HG02852 (cell line): Measurements from ENCODE around the gene C2orf42.
"Not testable (repeated sequence)": the region's sequence is repeated elsewhere in the genome, so short reads cannot be mapped to it uniquely, and the experiment has no call there.

Source experiments
- ATAC-seq: cut with Tn5 transposase; IDR thresholded peaks from one replicate; pipeline ENCODE4 v1.9.1; 2021; ENCODE audit warnings: mild to moderate bottlenecking, moderate library complexity; ENCODE audit not compliant: unreplicated experiment

C2orf42 gene

DNA sequence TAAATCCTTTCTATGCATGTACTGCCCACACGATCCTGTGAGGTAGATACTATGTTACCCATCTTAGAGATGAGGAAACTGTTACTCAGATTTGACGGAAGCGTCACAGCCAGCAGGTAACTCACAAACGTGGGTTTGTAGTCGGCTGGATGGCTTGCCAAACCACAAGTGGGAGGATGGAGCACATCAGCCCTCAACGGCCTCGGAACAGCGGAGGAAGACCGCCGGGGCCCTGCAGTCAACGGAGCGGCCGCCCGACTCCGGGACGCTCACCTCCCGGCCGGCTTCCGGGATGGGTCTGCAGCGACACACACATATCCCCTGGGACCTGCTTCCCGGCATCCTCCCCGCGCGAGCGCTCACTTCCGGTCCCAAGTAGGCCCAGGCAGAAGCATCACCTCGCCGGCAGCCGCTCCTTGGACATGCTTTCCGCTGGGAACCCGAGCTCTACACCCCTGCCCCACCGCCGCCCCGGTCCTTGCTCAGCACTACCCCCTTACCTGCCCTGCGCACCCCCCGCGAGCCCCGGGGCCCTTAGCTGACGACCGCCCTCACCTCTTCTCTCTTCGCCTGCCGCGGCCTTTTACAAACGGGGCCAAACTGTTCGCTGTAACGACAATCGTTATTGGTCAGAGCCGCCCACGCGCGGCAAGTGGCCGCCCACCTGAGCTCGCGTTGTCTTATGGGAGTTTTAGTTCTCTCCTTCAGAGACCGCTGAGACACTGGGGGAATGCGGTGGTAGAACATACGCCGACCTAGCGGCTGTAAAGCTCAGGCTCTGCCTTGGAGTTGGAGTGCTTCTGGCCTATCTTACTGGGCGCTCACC, at the start of gene C2orf42:
TSS of gene C2orf42 (minus strand) at position 602 of the 826 bp plus-strand sequence. CDS start 9,034 bp downstream, outside the sequence.
- ATAC-seq = peak; percentile 82

DNA sequence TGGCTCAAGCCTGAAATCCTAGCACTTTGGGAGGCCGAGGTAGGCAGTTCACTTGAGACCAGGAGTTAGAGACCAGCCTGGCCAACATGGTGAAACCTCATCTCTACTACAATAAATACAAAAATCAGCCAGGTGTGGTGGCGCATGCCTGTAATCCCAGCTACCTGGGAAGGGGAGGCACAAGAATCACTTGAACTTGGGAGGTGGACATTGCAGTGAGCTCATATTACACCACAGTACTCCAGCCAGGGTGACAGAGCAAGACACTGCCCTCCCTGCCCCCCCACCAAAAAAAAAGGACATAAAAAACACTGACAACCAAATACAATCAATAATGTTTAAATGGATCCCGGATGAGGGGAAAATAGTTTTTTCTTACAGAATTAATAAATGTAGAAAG, 49.8 kb upstream of the C2orf42 start:
- ATAC-seq = no peak

DNA sequence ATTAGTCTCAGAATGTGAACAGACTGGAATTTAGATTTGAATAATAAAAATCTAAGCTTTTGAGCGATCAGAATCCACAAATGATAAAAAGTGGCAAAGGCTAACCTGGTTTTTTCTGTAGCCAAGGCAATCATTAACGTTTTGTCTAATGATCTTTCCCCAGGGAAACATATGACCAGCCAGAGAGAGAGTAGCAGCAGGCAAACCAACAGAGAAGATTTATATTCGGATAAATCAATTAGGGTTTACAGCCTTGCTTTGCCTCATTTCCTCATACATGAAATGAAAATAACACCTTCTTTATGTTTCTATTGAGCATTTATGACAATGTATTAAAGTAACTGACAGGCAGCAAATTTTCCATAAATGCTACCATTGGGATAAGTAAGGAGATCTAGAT, 43.1 kb upstream of the C2orf42 start:
- ATAC-seq = no peak

DNA sequence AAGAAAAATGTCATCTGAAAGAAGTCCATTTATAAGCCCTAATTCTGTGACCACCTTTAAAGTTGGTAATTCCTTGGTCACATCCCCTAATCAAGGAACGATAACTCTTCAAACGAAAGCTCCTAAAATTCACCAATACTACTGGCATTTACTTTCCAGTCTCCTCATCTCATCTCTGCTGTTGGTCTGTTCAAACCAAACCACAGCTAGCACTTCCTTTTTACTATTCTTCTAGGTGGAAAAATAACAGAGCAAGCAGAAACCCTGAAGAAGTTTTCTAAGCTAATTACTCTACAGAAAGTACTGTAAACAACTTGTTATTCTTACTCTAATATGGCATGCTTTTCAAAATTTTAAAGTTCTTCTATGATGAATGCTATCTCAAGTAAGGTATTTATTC, 36.0 kb upstream of the C2orf42 start:
- ATAC-seq = no peak

DNA sequence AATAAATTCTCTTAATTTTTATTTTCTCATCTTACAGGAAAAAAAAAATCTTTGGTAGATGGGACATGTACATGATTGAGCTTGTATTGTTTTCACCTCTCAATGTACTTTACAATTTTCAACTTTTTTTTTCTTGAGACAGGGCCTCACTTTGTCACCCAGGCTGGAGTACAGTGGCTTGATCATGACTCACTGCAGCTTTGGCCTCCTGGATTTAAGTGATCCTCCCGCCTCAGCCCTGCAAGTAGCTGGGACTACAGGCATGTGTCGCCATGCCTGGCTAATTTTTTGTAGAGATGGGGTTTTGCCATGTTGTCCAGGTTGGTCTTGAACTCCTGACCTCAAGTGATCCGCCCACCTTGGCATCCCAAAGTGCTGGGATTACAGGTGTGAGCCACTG, 32.5 kb upstream of the C2orf42 start:
- not testable (repeated sequence) for ATAC-seq

DNA sequence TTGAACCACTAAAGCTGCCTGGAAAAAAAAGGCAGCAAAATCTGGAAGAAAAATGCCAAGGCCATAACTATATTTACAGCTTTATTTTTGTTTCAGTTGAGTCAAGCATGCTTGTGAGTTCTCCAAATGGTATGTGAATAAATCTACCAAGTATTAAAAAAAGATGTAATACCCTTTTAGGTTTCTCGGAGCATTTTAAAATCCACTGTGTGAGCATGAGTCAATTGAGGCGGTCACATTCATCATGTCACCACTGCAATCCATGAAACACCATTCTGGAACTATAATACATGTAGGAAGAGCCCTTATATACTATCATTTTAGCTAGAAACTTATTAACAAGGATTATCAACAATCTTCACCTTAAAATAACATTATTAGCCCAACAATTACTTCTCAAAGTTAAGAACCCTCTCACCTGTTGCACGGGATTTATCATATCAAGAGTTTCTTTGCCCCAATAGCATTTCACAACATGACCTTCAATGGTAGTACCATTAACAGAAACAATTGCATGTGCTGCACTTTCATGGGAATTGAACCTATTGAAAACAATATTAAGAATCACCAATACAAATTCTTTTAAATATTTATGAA, 24.2 kb upstream of the C2orf42 start:
- no peak for ATAC-seq

DNA sequence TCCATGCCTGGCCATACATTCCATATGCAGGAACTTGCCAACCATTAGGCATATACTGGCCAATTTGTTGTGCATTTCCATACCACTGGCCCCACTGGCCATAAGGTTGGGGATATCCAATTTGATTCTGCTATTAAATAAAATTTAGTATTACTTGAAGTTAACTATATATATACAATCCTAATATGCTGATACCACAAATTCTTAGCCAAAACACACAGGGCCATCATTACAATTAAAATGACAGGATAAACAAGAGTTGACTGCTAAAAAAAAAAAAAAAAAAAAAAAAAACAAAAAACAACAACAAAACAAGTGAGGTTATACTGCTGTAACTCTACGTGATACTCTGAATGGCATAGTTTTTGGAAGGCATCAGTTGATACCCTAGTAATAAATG, 23.5 kb upstream of the C2orf42 start:
- no peak for ATAC-seq

DNA sequence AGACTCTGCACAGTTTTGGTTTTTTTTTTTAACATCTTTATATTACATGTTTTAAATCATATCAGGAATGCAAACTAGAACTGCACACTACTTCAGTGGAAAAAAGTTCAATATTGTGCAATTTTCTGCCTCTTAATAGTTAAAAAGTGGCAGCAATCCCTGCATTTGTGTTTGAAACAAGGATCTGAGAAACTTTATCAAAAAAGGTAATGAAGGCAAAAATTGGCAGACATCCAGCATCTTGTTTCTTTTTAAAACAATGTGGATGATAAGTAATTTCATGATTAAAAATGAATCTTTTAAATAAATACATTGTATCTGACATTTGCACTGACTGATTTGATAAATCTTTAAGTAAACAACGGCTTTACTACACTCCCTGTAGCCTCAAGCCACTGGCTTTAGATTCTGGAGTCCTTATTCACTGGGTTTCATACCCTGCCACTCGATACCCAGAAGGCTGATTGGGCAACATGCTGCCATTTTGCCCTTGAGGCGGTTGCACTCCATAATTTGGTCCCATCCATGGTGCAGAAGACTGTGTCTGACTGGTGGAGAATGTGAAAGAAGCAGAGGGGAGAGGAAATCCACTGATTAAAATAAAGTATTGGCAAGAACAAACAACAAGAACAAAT, 21.6 kb upstream of the C2orf42 start:
- ATAC-seq = no peak

DNA sequence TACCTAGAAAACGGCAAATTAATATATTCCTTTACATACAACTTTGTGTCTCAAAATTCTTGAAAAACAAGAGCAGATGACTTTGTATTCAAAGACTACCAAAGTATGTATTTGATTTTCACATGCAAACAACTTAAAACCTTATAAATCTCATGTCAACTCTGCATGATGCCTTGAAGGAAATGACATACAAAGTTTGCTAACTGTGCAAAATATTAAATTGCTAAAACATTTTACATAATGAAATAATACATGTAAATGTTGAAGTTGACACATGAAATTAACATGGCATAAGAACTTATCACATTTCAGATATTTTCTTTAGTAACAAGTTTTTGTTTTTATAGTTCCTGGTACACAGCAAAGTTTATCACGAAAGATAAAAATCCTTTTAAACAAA, 20.8 kb upstream of the C2orf42 start:
- no peak for ATAC-seq

GRCh38 chr2:70204452-70204851, 13.6 kb upstream of the C2orf42 start:
- ATAC-seq = no peak

- ATAC-seq = no peak
Measured at GRCh38 chr2:70203086-70203485, 12.3 kb upstream of the C2orf42 start.

DNA sequence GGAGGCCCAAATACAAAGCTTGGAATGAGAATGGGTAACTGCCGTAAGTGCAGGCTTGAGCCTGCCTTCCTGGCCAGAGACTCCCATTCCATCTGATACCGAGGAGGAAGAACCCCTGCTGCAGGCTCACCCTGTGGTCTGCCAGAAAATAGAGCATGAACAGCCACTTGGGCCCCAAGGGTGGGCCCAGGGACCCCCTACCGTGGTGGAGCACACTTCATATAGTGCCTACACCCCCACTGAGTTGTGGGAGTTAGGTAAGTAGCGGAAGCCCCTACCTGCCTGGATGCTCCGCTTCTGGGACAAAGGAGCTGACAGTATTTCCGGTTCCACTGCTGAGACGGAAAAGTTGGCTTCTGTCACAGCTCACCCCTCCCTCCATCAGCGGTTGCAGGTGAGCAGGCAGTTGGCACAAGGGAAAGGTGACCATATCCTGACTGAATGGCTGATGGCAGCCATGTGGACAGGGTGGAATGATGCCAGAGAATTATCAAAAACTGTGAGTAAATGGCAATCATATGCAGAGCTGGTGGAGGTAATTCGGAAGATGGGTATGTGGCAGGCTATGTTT, 11.5 kb upstream of the C2orf42 start:
- no peak for ATAC-seq

GRCh38 chr2:70201831-70202230, 11.0 kb upstream of the C2orf42 start:
- ATAC-seq = no peak

DNA sequence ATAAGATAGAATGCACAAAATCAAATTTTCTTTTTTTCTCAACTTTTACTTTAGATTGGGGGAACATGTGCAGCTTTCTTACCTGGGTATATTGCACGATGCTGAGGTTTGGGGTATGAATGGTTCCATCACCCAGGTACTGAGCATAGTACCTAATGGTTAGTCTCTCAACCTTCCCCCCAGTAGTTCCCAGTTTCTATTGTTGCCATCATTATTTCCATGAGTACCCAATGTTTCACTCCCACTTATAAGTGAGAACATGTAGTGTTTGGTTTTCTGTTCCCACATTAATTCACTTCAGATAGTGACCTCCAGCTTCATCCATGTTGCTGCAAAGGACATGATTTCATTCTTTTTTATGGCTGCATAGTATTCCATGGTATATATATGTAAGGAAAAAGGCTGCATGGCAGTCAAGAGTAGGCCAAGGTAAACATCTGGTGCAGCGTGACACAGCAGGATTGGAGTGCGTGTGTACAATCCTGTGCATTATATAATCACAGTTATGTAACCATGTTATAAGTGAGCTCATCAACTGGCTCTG, 10.5 kb upstream of the C2orf42 start:
- no peak for ATAC-seq

- ATAC-seq = no peak
Measured at GRCh38 chr2:70199320-70199864, 8.6 kb upstream of the C2orf42 start.

DNA sequence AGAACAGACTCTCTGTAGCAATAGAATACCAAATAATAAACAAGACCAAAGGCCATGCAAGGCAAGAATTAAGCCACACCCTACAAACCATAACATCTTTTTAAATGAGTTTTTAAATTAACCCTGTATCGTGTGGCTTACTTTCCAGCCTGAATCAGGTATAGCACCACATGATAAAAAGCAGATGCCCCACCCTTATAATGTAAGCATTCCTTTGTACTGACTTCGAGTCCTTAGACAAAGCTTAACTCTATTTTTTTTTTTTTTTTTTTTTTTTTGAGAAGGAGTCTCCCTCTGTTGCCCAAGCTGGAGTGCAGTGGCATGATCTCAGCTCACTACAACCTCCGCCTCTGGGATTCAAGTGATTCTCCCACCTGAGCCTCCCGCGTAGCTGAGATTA, 1.7 kb upstream of the C2orf42 start:
- no peak for ATAC-seq

GRCh38 chr2:70191244-70191735, 471 bp upstream of the C2orf42 start:
- no peak for ATAC-seq

DNA sequence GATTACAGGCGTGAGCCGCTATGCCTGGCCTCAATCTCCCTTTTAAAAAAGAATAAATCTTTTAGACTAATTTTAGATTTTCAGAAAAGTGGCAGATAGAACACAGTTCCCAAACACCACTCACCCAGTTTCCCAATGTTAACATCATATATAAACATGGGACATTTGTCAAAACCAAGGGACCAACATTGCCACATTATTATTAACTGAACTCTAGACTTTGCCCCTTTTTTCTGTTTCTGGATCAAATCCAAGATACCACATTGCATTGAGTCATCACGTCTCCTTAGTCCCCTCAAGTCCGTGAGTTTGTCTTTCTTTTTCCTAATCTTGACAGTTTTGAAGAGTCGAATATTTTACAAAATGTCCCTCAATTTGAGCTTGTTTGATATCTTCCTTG, 2.4 kb downstream of the C2orf42 start:
- no peak for ATAC-seq

DNA sequence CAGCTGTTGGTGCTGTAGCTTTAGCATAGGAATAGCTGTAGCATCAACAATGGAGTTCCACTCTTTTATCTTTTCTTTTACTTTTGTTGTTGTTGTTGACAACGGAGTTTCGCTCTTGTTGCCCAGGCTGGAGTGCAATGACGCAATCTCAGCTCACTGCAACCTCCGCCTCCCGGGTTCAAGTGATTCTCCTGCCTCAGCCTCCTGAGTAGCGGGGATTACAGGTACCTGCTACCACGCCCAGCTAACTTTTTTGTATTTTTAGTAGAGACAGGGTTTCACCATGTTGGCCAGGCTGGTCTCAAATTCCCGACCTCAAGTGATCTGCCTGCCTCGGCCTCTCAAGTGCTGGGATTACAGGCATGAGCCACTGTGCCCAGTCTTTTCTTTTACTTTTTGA, 3.6 kb downstream of the C2orf42 start:
- not testable (repeated sequence) for ATAC-seq

DNA sequence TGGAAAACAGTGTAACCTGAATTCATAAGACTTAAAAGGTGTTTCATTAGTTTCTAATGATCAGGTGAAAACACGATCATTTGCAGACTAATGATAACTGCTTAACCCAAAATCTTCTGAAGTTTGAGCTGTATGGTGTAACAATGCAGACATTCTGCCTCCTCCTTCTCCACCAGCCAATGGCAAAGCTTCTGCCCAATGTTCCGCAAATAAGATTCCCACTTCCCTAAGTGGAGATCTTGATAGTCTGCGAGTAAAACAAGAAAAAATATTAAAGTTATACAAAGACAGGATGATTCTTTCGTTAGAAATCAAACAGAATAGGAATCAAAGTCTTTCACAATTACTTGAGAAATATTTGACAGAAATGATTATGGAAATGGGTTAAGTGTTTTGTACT, 8.1 kb downstream of the C2orf42 start:
- ATAC-seq = no peak

GRCh38 chr2:70181363-70181956, 9.4 kb downstream of the C2orf42 start:
- ATAC-seq = peak; percentile 84
